Activated CD8-positive, alpha-beta T cell treated with anti-CD3 and anti-CD28 coated beads for 36 hours (primary cell): ENCODE measurements around the gene WDR62. TPM values are rescaled to one million over a fixed set of nuclear protein-coding genes. Genes with fewer than 3 reads are reported as not detected.

ENCODE experiments used
- ATAC-seq: fragments of 200-7000 bp; cut with Tn5 transposase; one replicate; pipeline ENCODE4 v1.10.0; 2021; ENCODE audit warnings: mild to moderate bottlenecking, moderate library complexity
- CTCF ChIA-PET: fragments of 350-600 bp; sonication (Branson Sonifier 250); formaldehyde crosslinking; loops from one replicate; lab custom pipeline; 2021; ENCODE audit warnings: antibody characterized with exemption; lab: Charles Lee
- POLR2A ChIA-PET: fragments of 350-600 bp; sonication (Branson Sonifier 250); formaldehyde crosslinking; loops from one replicate; lab custom pipeline; 2021; ENCODE audit warnings: antibody characterized with exemption; lab: Charles Lee
- DNase-seq: peaks from one replicate; pipeline ENCODE4 v3.0.0-alpha.2; 2020
- H3K27ac Mint-ChIP-seq: one replicate; pipeline ENCODE4 v1.8.0; 2021; ENCODE audit warnings: mild to moderate bottlenecking, mixed read lengths
- H3K27me3 Mint-ChIP-seq: one replicate; pipeline ENCODE4 v1.8.0; 2021; ENCODE audit warnings: mixed read lengths
- H3K36me3 Mint-ChIP-seq: one replicate; pipeline ENCODE4 v1.8.0; 2021; ENCODE audit warnings: low read depth, mixed read lengths
- H3K4me1 Mint-ChIP-seq: one replicate; pipeline ENCODE4 v1.8.0; 2021; ENCODE audit warnings: low read depth, mixed read lengths
- H3K4me3 Mint-ChIP-seq: one replicate; pipeline ENCODE4 v1.8.0; 2021; ENCODE audit warnings: mild to moderate bottlenecking, moderate library complexity, mixed read lengths
- H3K9me3 Mint-ChIP-seq: one replicate; pipeline ENCODE4 v1.8.0; 2021; ENCODE audit warnings: mixed read lengths
- CTCF ChIP-seq: fragments of 200-600 bp; IDR thresholded peaks from one replicate; pipeline ENCODE4 v1.8.0; 2022; ENCODE audit warnings: antibody characterized with exemption, mild to moderate bottlenecking
- intact Hi-C: fragments of 100-400 bp; cut with micrococcal nuclease; formaldehyde crosslinking; loops from one replicate; pipeline ENCODE4 v1.10.0; 2022
- total RNA-seq, 2 experiments: library from RNA; stranded (reverse); gene quantifications; one replicate each; pipeline ENCODE4 v1.2.3, GENCODE V29; 2021

The WDR62 gene
- total RNA-seq, 2 experiments from 2014 or later = 19.8 to 22.6 TPM

- H3K4me3 Mint-ChIP-seq = no peak overlapping the region
- peak overlapping the region; percentile 81 for H3K27ac Mint-ChIP-seq
- CTCF ChIA-PET = no interaction called here
These were observed 37.9 kb downstream of the WDR62 start for GRCh38 chr19:36092566-36092965.

GRCh38 chr19:36093146-36093662, 38.5 kb downstream of the WDR62 start:
- no peak for TF ChIP-seq CTCF
- peak; percentile 64 for DNase-seq
- peak; percentile 91 for ATAC-seq
- CTCF ChIA-PET = interaction anchor here (1.3 kb wide), 1 partner anchor 32 kb away, joined by 4 read pairs; no protein-coding TSS in a partner anchor
- intact Hi-C loops = no loop called here
- H3K27ac Mint-ChIP-seq = peak overlapping the region; percentile 81
- no peak overlapping the region for H3K4me3 Mint-ChIP-seq
- POLR2A ChIA-PET = interaction anchor here (0.6 to 1.7 kb wide), 3 partner anchors 11 to 76 kb away, joined by 3 to 6 read pairs (median 5); partner anchors contain the start of gene POLR2I
- H3K27me3 Mint-ChIP-seq = no peaks in the 10 kb centered on the region
- H3K36me3 Mint-ChIP-seq = peaks cover 45% of the 10 kb centered on the region
- no peaks in the 10 kb centered on the region for H3K9me3 Mint-ChIP-seq
- peaks cover 20% of the 10 kb centered on the region for H3K4me1 Mint-ChIP-seq

More at GRCh38 chr19:36092566-36092965, 37.9 kb downstream of the WDR62 start:
- POLR2A ChIA-PET = no interaction called here
- H3K36me3 Mint-ChIP-seq = peaks cover 49% of the 10 kb centered on the region
- DNase-seq (no peak), ATAC-seq (peak; percentile 6)
- no peaks in the 10 kb centered on the region for H3K27me3 Mint-ChIP-seq
- H3K4me1 Mint-ChIP-seq = peaks cover 20% of the 10 kb centered on the region
- intact Hi-C loops = no loop called here
- TF ChIP-seq CTCF = no peak
- no peaks in the 10 kb centered on the region for H3K9me3 Mint-ChIP-seq

DNA sequence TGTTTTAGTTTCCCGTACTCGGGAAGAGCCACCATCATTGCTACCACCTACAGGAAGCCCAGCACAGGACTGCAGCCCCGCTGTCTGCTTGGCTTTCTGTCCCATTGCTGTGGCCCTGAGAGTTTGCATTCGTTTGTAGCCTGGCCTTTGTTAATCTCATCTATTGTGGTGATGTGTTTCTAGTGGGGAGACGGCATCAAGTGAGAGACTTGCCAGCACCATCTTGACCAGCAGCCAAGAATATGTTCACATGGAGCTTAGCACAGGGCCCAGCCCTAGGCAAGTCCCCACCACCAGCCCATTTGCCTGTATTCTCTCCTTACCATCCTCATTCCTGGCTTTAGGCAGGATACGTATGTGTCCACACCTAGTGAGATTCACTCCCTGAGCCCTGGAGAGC, 39.0 kb downstream of the WDR62 start:
- ATAC-seq (no peak), DNase-seq (no peak)
- no peak overlapping the region for H3K4me3 Mint-ChIP-seq
- peaks cover 20% of the 10 kb centered on the region for H3K4me1 Mint-ChIP-seq
- H3K27me3 Mint-ChIP-seq = no peaks in the 10 kb centered on the region
- intact Hi-C loops = no loop called here
- ChIA-PET POLR2A (interaction anchor here (1.3 to 1.7 kb wide), 2 partner anchors 10 to 21 kb away, joined by 5 to 6 read pairs; partner anchors contain the start of gene POLR2I), CTCF (interaction anchor here (1.2 to 1.3 kb wide), 2 partner anchors 14 to 33 kb away, joined by 3 to 4 read pairs; no protein-coding TSS in a partner anchor)
- H3K36me3 Mint-ChIP-seq = peaks cover 46% of the 10 kb centered on the region
- TF ChIP-seq CTCF = no peak
- H3K9me3 Mint-ChIP-seq = no peaks in the 10 kb centered on the region
- H3K27ac Mint-ChIP-seq = peak overlapping the region; percentile 81

DNA sequence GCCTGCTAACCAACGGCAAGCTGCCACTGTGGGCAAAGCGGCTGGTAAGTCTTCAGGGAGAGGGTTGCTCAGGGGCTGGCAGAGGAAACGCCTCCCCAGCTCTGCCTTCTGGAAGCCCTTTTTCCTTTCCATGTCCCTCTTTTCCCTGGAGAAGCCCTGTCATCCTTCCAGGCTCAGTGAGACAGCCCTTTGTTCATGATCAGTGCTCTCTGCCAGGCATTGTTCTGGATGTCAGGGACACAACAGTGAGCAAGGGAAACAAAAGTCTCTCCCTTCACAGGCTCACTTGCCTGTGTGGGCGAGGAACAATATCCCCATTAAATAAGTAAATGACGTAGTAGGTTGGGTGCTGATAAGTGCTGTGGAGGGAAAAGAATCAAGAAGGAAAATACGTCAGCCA, 42.3 kb downstream of the WDR62 start:
- DNase-seq (no peak), ATAC-seq (no peak)
- TF ChIP-seq CTCF = no peak
- CTCF ChIA-PET = no interaction called here
- no peak overlapping the region for H3K27ac Mint-ChIP-seq
- peaks cover 31% of the 10 kb centered on the region for H3K36me3 Mint-ChIP-seq
- POLR2A ChIA-PET = interaction anchor here (1.8 kb wide), 1 partner anchor 10 kb away, joined by 4 read pairs; no protein-coding TSS in a partner anchor
- no peak overlapping the region for H3K4me3 Mint-ChIP-seq
- peaks cover 17% of the 10 kb centered on the region for H3K4me1 Mint-ChIP-seq
- no peaks in the 10 kb centered on the region for H3K27me3 Mint-ChIP-seq
- intact Hi-C loops = no loop called here
- no peaks in the 10 kb centered on the region for H3K9me3 Mint-ChIP-seq

GRCh38 chr19:36099166-36099785, 44.6 kb downstream of the WDR62 start:
- ATAC-seq = no peak
- ChIA-PET CTCF (no interaction called here), POLR2A (interaction anchor here (0.6 to 1.0 kb wide), 2 partner anchors 8 to 116 kb away, joined by 3 read pairs; no protein-coding TSS in a partner anchor)
- H3K27me3 Mint-ChIP-seq = no peaks in the 10 kb centered on the region
- no peaks in the 10 kb centered on the region for H3K4me1 Mint-ChIP-seq
- DNase-seq = no peak
- no peaks in the 10 kb centered on the region for H3K9me3 Mint-ChIP-seq
- intact Hi-C loops = no loop called here
- H3K27ac Mint-ChIP-seq = no peak overlapping the region
- H3K36me3 Mint-ChIP-seq = peaks cover 25% of the 10 kb centered on the region
- H3K4me3 Mint-ChIP-seq = no peak overlapping the region
- TF ChIP-seq CTCF = no peak
